Cardiac muscle cell (in vitro differentiated cells and primary cell): ENCODE results near the gene MGLL. TPM values are rescaled to one million over a fixed set of nuclear protein-coding genes. Genes with fewer than 3 reads are reported as not detected.

Source experiments
- DNase-seq, 2 donors: peaks; one replicate each; pipeline versions ENCODE4 v3.0.0 to v3.0.0-alpha.2; 2010 to 2017; ENCODE audit warnings: low read depth in 1 of 2, low spot score in 1 of 2
- H3K27ac ChIP-seq: fragments of 200-600 bp; sonication (generic); 2 replicates; pipeline ENCODE4 v1.5.1; 2016
- H3K27me3 ChIP-seq: fragments of 200-600 bp; sonication (generic); 2 replicates; pipeline ENCODE4 v1.6.0; 2016; ENCODE audit warnings: control low read depth
- H3K36me3 ChIP-seq: fragments of 200-600 bp; sonication (generic); 2 replicates; pipeline ENCODE4 v1.5.1; 2016; ENCODE audit warnings: control low read depth
- H3K4me1 ChIP-seq: fragments of 200-600 bp; sonication (generic); 2 replicates; pipeline ENCODE4 v1.8.1; 2017; ENCODE audit warnings: low read depth, mild to moderate bottlenecking, mixed run types
- H3K4me3 ChIP-seq: fragments of 200-600 bp; sonication (generic); 2 replicates; pipeline ENCODE4 v1.5.1; 2016; ENCODE audit warnings: mild to moderate bottlenecking
- H3K9me3 ChIP-seq: fragments of 200-600 bp; sonication (generic); 2 replicates; pipeline ENCODE4 v1.5.1; 2017; ENCODE audit warnings: low read depth, mild to moderate bottlenecking, control low read depth
- polyA plus RNA-seq: library from polyadenylated mRNA; unstranded; fragments of >200 nt; fragmentation: Nextera tagmentation; extraction: Ambion mirVana; gene quantifications from 2 replicates; pipeline ENCODE4 v1.2.1, GENCODE V29; 2016
- total RNA-seq: library from RNA; depleted of rRNA; stranded (reverse); fragments of >200 nt; gene quantifications from 2 replicates; pipeline ENCODE4 v1.2.3, GENCODE V29; 2016
- TF ChIP-seq, protein P1 (sequence below): IDR thresholded peaks from 2 replicates; pipeline ENCODE4 v1.5.1; 2012; ENCODE audit warnings: low read depth, mild to moderate bottlenecking, low read length

Gene MGLL
- total and polyA plus RNA-seq, 2 experiments from 2014 or later: 1.0 TPM

DNA sequence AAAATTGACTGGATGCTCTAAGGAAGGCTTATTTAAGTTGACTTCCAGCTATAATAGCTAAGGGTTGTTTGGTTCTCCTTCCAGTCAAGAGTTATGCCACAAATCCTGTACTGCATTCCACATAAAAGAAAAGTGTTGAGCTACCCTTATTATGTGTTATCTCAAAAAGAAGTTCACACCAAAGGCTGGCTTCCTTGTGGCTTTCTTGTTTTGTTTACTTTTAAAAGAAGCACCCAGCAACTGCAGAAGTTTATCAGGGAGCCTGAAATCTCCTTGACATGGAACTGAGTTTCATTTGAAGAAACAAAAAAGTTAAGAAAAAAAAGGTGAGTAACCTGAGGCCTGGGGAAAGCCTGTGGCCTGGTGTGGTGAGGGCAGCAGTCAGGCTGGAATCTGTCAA is 10.2 kb downstream of the MGLL start:
- Histone ChIP-seq H3K4me3 (no peak overlapping the region), H3K27ac (no peak overlapping the region), H3K4me1 (no peaks in the 10 kb centered on the region), H3K36me3 (no peaks in the 10 kb centered on the region), H3K9me3 (no peaks in the 10 kb centered on the region), H3K27me3 (no peaks in the 10 kb centered on the region)
- TF ChIP-seq, protein P1, sequence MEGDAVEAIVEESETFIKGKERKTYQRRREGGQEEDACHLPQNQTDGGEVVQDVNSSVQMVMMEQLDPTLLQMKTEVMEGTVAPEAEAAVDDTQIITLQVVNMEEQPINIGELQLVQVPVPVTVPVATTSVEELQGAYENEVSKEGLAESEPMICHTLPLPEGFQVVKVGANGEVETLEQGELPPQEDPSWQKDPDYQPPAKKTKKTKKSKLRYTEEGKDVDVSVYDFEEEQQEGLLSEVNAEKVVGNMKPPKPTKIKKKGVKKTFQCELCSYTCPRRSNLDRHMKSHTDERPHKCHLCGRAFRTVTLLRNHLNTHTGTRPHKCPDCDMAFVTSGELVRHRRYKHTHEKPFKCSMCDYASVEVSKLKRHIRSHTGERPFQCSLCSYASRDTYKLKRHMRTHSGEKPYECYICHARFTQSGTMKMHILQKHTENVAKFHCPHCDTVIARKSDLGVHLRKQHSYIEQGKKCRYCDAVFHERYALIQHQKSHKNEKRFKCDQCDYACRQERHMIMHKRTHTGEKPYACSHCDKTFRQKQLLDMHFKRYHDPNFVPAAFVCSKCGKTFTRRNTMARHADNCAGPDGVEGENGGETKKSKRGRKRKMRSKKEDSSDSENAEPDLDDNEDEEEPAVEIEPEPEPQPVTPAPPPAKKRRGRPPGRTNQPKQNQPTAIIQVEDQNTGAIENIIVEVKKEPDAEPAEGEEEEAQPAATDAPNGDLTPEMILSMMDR: no peak
- no peak for DNase-seq

DNA sequence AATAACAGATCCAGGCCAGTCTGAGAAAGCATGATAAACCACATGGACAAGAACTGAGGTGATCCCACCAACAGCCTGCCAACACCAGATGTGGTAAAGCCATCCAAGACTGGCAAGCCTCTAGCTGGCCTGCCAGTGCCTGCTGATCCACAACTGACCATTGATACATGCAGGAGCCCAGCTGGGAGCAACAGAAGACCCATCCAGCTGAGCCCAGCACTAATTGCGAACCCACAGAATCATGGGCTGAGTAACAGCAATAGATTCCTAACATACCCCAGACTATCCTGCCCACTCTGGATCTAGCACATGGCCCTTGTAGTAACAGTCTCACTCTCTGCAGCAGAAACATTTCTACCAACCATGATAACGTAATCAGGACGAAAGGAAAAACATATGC is 10.6 kb downstream of the MGLL start:
- Histone ChIP-seq H3K9me3 (no peaks in the 10 kb centered on the region), H3K4me3 (no peak overlapping the region), H3K27me3 (no peaks in the 10 kb centered on the region), H3K36me3 (no peaks in the 10 kb centered on the region), H3K27ac (no peak overlapping the region), H3K4me1 (no peaks in the 10 kb centered on the region)
- DNase-seq: no peak
- TF ChIP-seq, protein P1: no peak

DNA sequence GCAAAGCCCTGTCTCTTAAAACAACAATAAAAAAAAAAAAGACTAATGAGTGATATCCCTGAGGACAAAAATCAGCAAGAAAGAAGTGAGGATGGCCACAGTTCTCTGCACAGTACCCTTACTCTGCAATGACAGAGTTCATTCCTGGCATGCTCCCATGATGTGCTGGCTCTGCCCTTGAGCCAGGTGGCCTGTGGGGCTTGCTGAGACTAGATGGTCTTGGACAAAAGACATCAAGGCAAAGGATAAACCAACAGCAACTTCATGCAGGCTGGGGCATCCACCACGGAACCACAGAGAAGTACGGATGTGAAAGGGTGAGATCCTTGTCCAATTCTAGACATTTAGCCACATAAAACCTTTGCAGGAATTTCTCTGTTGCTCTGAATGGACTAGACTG is 12.7 kb downstream of the MGLL start:
- no peaks in the 10 kb centered on the region for H3K4me1 ChIP-seq
- no peak for DNase-seq
- H3K36me3 ChIP-seq: no peaks in the 10 kb centered on the region
- H3K27ac ChIP-seq: no peak overlapping the region
- H3K9me3 ChIP-seq: no peaks in the 10 kb centered on the region
- TF ChIP-seq, protein P1: no peak
- no peak overlapping the region for H3K4me3 ChIP-seq
- no peaks in the 10 kb centered on the region for H3K27me3 ChIP-seq

DNA sequence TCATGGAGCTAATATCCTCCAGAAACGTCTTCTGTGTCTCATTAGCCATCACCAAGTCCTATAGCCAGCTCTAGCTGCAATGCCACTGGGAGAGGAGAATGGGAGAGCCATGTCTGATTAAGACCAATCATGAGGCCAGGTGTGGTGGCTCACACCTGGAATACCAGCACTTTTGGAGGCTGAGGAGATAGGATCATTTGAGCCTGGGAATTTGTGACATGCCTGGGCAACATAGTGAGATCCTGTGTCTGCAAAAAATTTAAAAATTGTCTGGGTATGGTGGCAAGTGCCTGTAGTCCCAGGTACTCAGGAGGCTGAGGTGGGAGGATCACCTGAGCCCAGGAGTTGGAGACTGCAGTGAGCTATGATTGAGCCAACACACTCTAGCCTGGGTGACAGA is 13.1 kb downstream of the MGLL start:
- Histone ChIP-seq H3K27ac (no peak overlapping the region), H3K27me3 (no peaks in the 10 kb centered on the region), H3K9me3 (no peaks in the 10 kb centered on the region), H3K4me1 (no peaks in the 10 kb centered on the region), H3K36me3 (no peaks in the 10 kb centered on the region), H3K4me3 (no peak overlapping the region)
- no peak for DNase-seq
- TF ChIP-seq, protein P1: no peak

DNA sequence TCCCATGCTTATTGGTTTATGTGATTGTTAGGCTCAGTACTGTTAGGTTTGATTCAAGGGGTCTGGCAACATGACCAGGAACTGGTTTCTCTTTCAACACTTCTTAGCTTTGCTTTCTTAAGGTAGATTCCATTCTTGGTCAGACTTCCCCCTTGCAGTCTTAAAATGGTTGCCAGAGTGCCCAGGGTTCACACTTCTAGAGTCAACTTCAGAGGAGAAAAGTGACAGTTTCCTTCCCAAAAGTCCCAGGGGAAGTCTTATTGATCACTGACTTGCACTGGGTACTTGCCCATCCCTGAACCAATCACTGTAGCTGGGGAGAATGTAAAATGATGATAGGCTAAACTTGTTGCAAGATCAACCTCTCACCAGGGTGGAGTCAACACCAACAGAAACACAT is 14.1 kb downstream of the MGLL start:
- Histone ChIP-seq H3K27ac (no peak overlapping the region), H3K4me3 (no peak overlapping the region), H3K4me1 (no peaks in the 10 kb centered on the region), H3K27me3 (no peaks in the 10 kb centered on the region), H3K36me3 (no peaks in the 10 kb centered on the region), H3K9me3 (no peaks in the 10 kb centered on the region)
- TF ChIP-seq, protein P1: no peak
- no peak for DNase-seq
